Activated naive CD4-positive, alpha-beta T cell treated with anti-CD3 and anti-CD28 coated beads, Interleukin-2, amount 10 ng/mL, durations not matched to agents 5 hours and 36 hours (primary cell): ENCODE measurements around the gene HOXA2. TPM values are rescaled to one million over a fixed set of nuclear protein-coding genes. Genes with fewer than 3 reads are reported as not detected.

Source experiments
- total RNA-seq, 2 experiments: library from RNA; stranded (reverse); gene quantifications; one replicate each; pipeline ENCODE4 v1.2.3, GENCODE V29; 2021

HOXA2 gene
- total RNA-seq: not detected

GRCh38 chr7:27102581-27103442 lies at the start of gene HOXA2:
HOXA2 (minus strand) TSS chr7:27102683; CDS start chr7:27102500, 183 bp downstream.

GRCh38 chr7:27147199-27148030 lies 44.9 kb upstream of the HOXA2 start, which contains the start of gene HOXA6:
HOXA6 (minus strand) TSS chr7:27147774; CDS start chr7:27147749, 25 bp downstream.

GRCh38 chr7:27143023-27143949 lies 40.8 kb upstream of the HOXA2 start, which contains the start of gene HOXA5:
HOXA5 (minus strand) TSS chr7:27143681; CDS start chr7:27143607, 74 bp downstream.

GRCh38 chr7:27130540-27131389 lies 28.3 kb upstream of the HOXA2 start, which contains the start of gene HOXA4:
HOXA4 (minus strand) TSS chr7:27130757; CDS start chr7:27130733, 24 bp downstream.

GRCh38 chr7:27095897-27096767 lies 6.4 kb downstream of the HOXA2 start, which contains the start of gene HOXA1:
HOXA1 (minus strand) TSS chr7:27096000; CDS start chr7:27095912, 88 bp downstream.

Other genes with a start within 250 kb of the HOXA2 start
- gene SKAP2, start 238.1 kb downstream of the HOXA2 start, total RNA-seq: 1 to 10 TPM; 2.8 to 3.6 TPM
- under 1 TPM; 0.40 to 0.46 TPM for gene HOXA1, start 6.7 kb downstream of the HOXA2 start, total RNA-seq
- gene HOXA4, start 28.1 kb upstream of the HOXA2 start, total RNA-seq: not detected
- not detected for gene HOXA5, start 41.0 kb upstream of the HOXA2 start, total RNA-seq
- gene HOXA6, start 45.1 kb upstream of the HOXA2 start, total RNA-seq: not detected
- not detected for gene HOXA3, start 49.9 kb upstream of the HOXA2 start, total RNA-seq
- gene HOXA7, start 54.0 kb upstream of the HOXA2 start, total RNA-seq: not detected
- not detected for gene HOXA9, start 62.9 kb upstream of the HOXA2 start, total RNA-seq
- gene HOXA10, start 71.6 kb upstream of the HOXA2 start, total RNA-seq: under 1 TPM in 1 of 2 experiments, not detected in 1; 0.29 TPM
- not detected for gene HOXA11, start 82.5 kb upstream of the HOXA2 start, total RNA-seq
- gene HOXA13, start 97.4 kb upstream of the HOXA2 start, total RNA-seq: not detected
- not detected for gene EVX1, start 140.1 kb upstream of the HOXA2 start, total RNA-seq